GM12874 (cell line): ENCODE results near the gene KRT31.
"Not testable (repeated sequence)": the region's sequence is repeated elsewhere in the genome, so short reads cannot be mapped to it uniquely, and the experiment has no call there.

Source experiments
- CTCF ChIP-seq: IDR thresholded peaks from 2 replicates; pipeline ENCODE4 v1.5.1; 2011; ENCODE audit warnings: low read depth, mild to moderate bottlenecking, control low read depth, low read length, moderate library complexity; ENCODE audit not compliant: insufficient read depth

KRT31 gene

GRCh38 chr17:41350381-41350878 lies 47.0 kb downstream of the KRT31 start, which contains the start of gene KRT33A:
KRT33A (minus strand) TSS chr17:41350828; CDS start chr17:41350767, 61 bp downstream.
- TF ChIP-seq CTCF: not testable (repeated sequence)

GRCh38 chr17:41347869-41348760 lies 49.3 kb downstream of the KRT31 start:
- no peak for TF ChIP-seq CTCF

- TF ChIP-seq CTCF: no peak
Observed at GRCh38 chr17:41345992-41346391, 51.4 kb downstream of the KRT31 start.
